H1 (cell line): ENCODE results near the gene TOMM7. TPM values are rescaled to one million over a fixed set of nuclear protein-coding genes. Genes with fewer than 3 reads are reported as not detected.

Experiments used
- CTCF ChIA-PET: fragments of 300-600 bp; sonication (Branson Sonifier 250); formaldehyde crosslinking; loops from one replicate; lab custom pipeline; 2021; ENCODE audit not compliant: partially characterized antibody; lab: Charles Lee
- POLR2A ChIA-PET: fragments of 300-600 bp; sonication (Branson Sonifier 250); formaldehyde crosslinking; loops from one replicate; lab custom pipeline; 2021; ENCODE audit warnings: inconsistent platforms; ENCODE audit not compliant: partially characterized antibody; lab: Charles Lee
- DNase-seq, 2 experiments: peaks; one replicate each; pipeline versions ENCODE4 v3.0.0 to v3.0.0-alpha.2; 2010 to 2022; ENCODE audit warnings: low spot score in 2 of 2, low read depth in 1 of 2, mixed read lengths in 1 of 2
- FAIRE-seq: peaks from 2 replicates; lab custom pipeline; 2011; peaks lifted over from hg19 to GRCh38; lab: Jason Lieb, UNC
- H2AFZ ChIP-seq: 2 replicates; pipeline ENCODE4 v1.8.1; 2012; ENCODE audit warnings: low read length, inconsistent platforms
- H2AK5ac ChIP-seq: 2 replicates; pipeline ENCODE4 v1.6.1; 2013; ENCODE audit warnings: low read depth, low read length
- H2BK120ac ChIP-seq: replicated peaks from 2 replicates; pipeline ENCODE3; 2013; ENCODE audit warnings: low read depth, low read length, inconsistent platforms
- H2BK12ac ChIP-seq: 2 replicates; pipeline ENCODE4 v1.6.1; 2013; ENCODE audit warnings: low read depth, low read length
- H2BK15ac ChIP-seq: 2 replicates; pipeline ENCODE4 v1.6.1; 2013; ENCODE audit warnings: low read length
- H2BK20ac ChIP-seq: 2 replicates; pipeline ENCODE4 v1.6.1; 2013; ENCODE audit warnings: low read length
- H2BK5ac ChIP-seq: 2 replicates; pipeline ENCODE4 v1.6.1; 2013; ENCODE audit warnings: low read depth, low read length
- H3K14ac ChIP-seq: 2 replicates; pipeline ENCODE4 v1.6.1; 2013; ENCODE audit warnings: inconsistent platforms; ENCODE audit not compliant: insufficient read length
- H3K18ac ChIP-seq: 2 replicates; pipeline ENCODE4 v1.6.1; 2013; ENCODE audit warnings: low read length; ENCODE audit errors: extremely low read depth
- H3K23ac ChIP-seq: 2 replicates; pipeline ENCODE4 v1.6.1; 2013; ENCODE audit warnings: inconsistent platforms; ENCODE audit not compliant: insufficient read length
- H3K23me2 ChIP-seq: 2 replicates; pipeline ENCODE4 v1.6.1; 2013; ENCODE audit warnings: low read depth, low read length
- H3K27ac ChIP-seq: 2 replicates; pipeline ENCODE4 v1.6.1; 2011; ENCODE audit warnings: low read depth, low read length, inconsistent platforms
- H3K27me3 ChIP-seq, 4 experiments: replicated peaks in 1 of 4; 1 replicate in 1 of 4; 2 replicates in 3 of 4; pipeline versions ENCODE4 v1.6.1 to v1.8.1; 2011 to 2013; ENCODE audit warnings: low read length in 3 of 4, mild to moderate bottlenecking in 3 of 4, inconsistent platforms in 2 of 4, mixed read lengths in 2 of 4, moderate library complexity in 1 of 4; ENCODE audit not compliant: control insufficient read depth in 3 of 4, insufficient read depth in 3 of 4; ENCODE audit errors: extremely low read depth in 1 of 4
- H3K36me3 ChIP-seq, 4 experiments: 2 replicates each; pipeline versions ENCODE4 v1.6.1 to v1.8.1; 2011 to 2013; ENCODE audit warnings: mild to moderate bottlenecking in 4 of 4, low read length in 3 of 4, moderate library complexity in 2 of 4, control low read depth in 1 of 4, inconsistent platforms in 1 of 4; ENCODE audit not compliant: insufficient read depth in 4 of 4, control insufficient read depth in 2 of 4
- H3K4ac ChIP-seq: replicated peaks from 2 replicates; pipeline ENCODE3; 2013; ENCODE audit warnings: low read length, low read depth, mixed read lengths, inconsistent platforms; ENCODE audit not compliant: insufficient read length
- H3K4me1 ChIP-seq, 4 experiments: replicated peaks in 1 of 4; 1 replicate in 1 of 4; 2 replicates in 3 of 4; pipeline versions ENCODE4 v1.6.1 to v1.8.1; 2011 to 2013; ENCODE audit warnings: low read length in 3 of 4, inconsistent platforms in 2 of 4, mixed read lengths in 1 of 4; ENCODE audit not compliant: insufficient read depth in 4 of 4, control insufficient read depth in 3 of 4
- H3K4me2 ChIP-seq, 2 experiments: 2 replicates each; pipeline versions ENCODE4 v1.6.1 to v1.8.1; 2011 to 2013; ENCODE audit warnings: low read depth in 2 of 2, low read length in 2 of 2, control low read depth in 1 of 2, inconsistent platforms in 1 of 2, mild to moderate bottlenecking in 1 of 2; ENCODE audit not compliant: insufficient read depth in 1 of 2
- H3K4me3 ChIP-seq, 4 experiments: fragments of 200-600, 300-600 bp in 1 of 4; sonication (generic), shearing (Covaris generic), sonication (Bioruptor Twin) in 1 of 4; 2 replicates each; pipeline versions ENCODE4 v1.5.1 to v1.8.1; 2011 to 2016; ENCODE audit warnings: low read length in 4 of 4, low read depth in 3 of 4, control low read depth in 2 of 4, inconsistent platforms in 2 of 4, mild to moderate bottlenecking in 2 of 4, mixed read lengths in 1 of 4, moderate library complexity in 1 of 4; ENCODE audit not compliant: insufficient read depth in 2 of 4; ENCODE audit errors: extremely low read depth in 1 of 4
- H3K56ac ChIP-seq: replicated peaks from 2 replicates; pipeline ENCODE3; 2013; ENCODE audit warnings: low read depth, mild to moderate bottlenecking, mixed read lengths, low read length, inconsistent platforms; ENCODE audit not compliant: insufficient read length
- H3K79me1 ChIP-seq: 2 replicates; pipeline ENCODE4 v1.6.1; 2013; ENCODE audit warnings: low read depth, low read length, control low read depth
- H3K79me2 ChIP-seq, 2 experiments: 2 replicates each; pipeline versions ENCODE4 v1.6.1 to v1.8.1; 2012 to 2013; ENCODE audit warnings: low read length in 2 of 2, mild to moderate bottlenecking in 2 of 2, inconsistent platforms in 1 of 2; ENCODE audit not compliant: insufficient read depth in 2 of 2, control insufficient read depth in 1 of 2
- H3K9ac ChIP-seq, 4 experiments: replicated peaks in 1 of 4; 1 replicate in 1 of 4; 2 replicates in 3 of 4; pipeline versions ENCODE4 v1.6.1 to v1.8.1; 2011 to 2013; ENCODE audit warnings: low read depth in 3 of 4, low read length in 3 of 4, control low read depth in 2 of 4, mild to moderate bottlenecking in 2 of 4, moderate library complexity in 2 of 4, inconsistent platforms in 1 of 4; ENCODE audit errors: extremely low read depth in 1 of 4
- H3K9me3 ChIP-seq, 2 experiments: 2 replicates each; pipeline versions ENCODE4 v1.6.1 to v1.8.1; 2012 to 2013; ENCODE audit warnings: mild to moderate bottlenecking in 2 of 2, moderate library complexity in 2 of 2, control low read depth in 1 of 2, inconsistent platforms in 1 of 2, low read depth in 1 of 2, low read length in 1 of 2, mixed read lengths in 1 of 2; ENCODE audit not compliant: insufficient read depth in 2 of 2
- H4K20me1 ChIP-seq, 2 experiments: replicated peaks in 1 of 2; 2 replicates each; pipeline versions ENCODE3 to v1.8.1; 2011 to 2013; ENCODE audit warnings: inconsistent platforms in 2 of 2, low read length in 2 of 2, mild to moderate bottlenecking in 1 of 2; ENCODE audit not compliant: insufficient read depth in 2 of 2, control insufficient read depth in 1 of 2
- H4K5ac ChIP-seq: 2 replicates; pipeline ENCODE4 v1.6.1; 2013; ENCODE audit warnings: low read length, low read depth, mixed read lengths, inconsistent platforms; ENCODE audit not compliant: insufficient read length
- H4K8ac ChIP-seq: 2 replicates; pipeline ENCODE4 v1.8.0; 2013; ENCODE audit warnings: mild to moderate bottlenecking, moderate library complexity, low read length, inconsistent platforms; ENCODE audit not compliant: insufficient read depth; ENCODE audit errors: extremely low read depth
- H4K91ac ChIP-seq: replicated peaks from 2 replicates; pipeline ENCODE3; 2013; ENCODE audit warnings: low read length, mixed read lengths, inconsistent platforms; ENCODE audit not compliant: insufficient read length
- CTBP2 ChIP-seq: IDR thresholded peaks from 2 replicates; pipeline ENCODE4 v1.7.0; 2011; ENCODE audit warnings: borderline replicate concordance, mild to moderate bottlenecking, moderate library complexity, mixed read lengths, low read length; ENCODE audit not compliant: insufficient read depth, insufficient read length
- POLR2A ChIP-seq, 2 experiments: IDR thresholded peaks; 1 replicate in 1 of 2; 2 replicates in 1 of 2; pipeline ENCODE4 v1.6.1; 2011; ENCODE audit warnings: low read depth in 2 of 2, low read length in 2 of 2, mild to moderate bottlenecking in 2 of 2; ENCODE audit errors: control extremely low read depth in 1 of 2
- POLR2AphosphoS5 ChIP-seq: IDR thresholded peaks from 2 replicates; pipeline ENCODE4 v1.6.1; 2011; ENCODE audit warnings: low read depth, low read length
- WGBS, 2 experiments: shearing (Covaris generic) in 1 of 2; methylation state at CpG; one replicate each; pipeline versions ENCODE4 v1.1.6 to v1.1.7; 2013 to 2015; ENCODE audit warnings: low lambda C conversion rate in 2 of 2, mixed read lengths in 2 of 2, inconsistent platforms in 1 of 2, low coverage in 1 of 2, missing lambda C conversion rate in 1 of 2; ENCODE audit not compliant: insufficient replicate concordance in 2 of 2, insufficient coverage in 1 of 2, insufficient read length in 1 of 2; ENCODE audit errors: extremely low coverage in 1 of 2, missing lambda C conversion rate in 1 of 2; 5-methylcytosine and 5-hydroxymethylcytosine counted together
- polyA plus RNA-seq, 7 experiments: library from polyadenylated mRNA; depleted of rRNA in 3 of 7; stranded (reverse) in 5 of 7; unstranded in 2 of 7; fragments of >200 nt in 5 of 7; fragments of 200-250 nt in 2 of 7; gene quantifications; 1 replicate in 5 of 7; 2 replicates in 1 of 7; 4 replicates in 1 of 7; pipeline versions ENCODE4 v1.2.1 to v1.2.3, GENCODE V29; 2011 to 2013; ENCODE audit warnings: missing spikeins in 2 of 7, mixed read lengths in 2 of 7
- total RNA-seq: library from RNA; stranded (reverse); fragmentation: NEBNext Ultra II Directional; extraction: Animal tissue kit (Norgen Biotek cat#: 25700); gene quantifications from 2 replicates; pipeline ENCODE4 v1.2.1, GENCODE V29; 2021

The TOMM7 gene
- total and polyA plus RNA-seq, 2 of the 8 experiments (the other 6 are each of a cell fraction or from before 2014, with no cell fraction given), result 389 to 508 TPM

DNA sequence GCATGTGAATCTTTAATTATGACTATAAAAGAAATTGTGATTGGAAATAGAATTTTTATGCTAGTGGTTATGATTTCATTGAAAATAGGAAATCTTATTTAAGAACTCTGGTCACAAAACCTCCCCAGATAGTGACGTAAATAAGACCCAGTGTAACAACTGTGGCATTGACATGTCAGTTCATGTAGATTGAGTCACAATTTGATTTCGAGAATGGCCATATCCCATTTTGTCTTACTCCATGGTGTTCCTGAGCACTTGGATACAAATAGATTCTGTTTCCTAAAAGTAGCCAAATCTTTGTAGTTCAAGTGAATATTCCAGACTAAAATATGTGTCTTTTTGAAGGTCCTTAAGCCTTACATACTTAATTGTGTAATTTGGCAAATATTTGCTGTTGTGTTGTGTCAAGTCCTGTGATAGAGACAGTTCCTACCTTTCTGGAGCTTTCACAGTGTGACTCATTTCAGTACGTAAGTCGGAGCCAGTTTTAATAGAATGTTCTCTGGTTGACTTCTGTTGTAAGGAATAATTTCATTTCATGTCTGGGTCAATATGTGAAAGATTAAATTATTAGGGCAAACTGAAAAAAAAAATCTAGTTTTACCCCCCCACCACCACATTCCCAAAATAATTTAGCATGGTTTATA lies 37.1 kb upstream of the TOMM7 start:
- H4K91ac ChIP-seq, result no peak overlapping the region
- no peak overlapping the region for H4K5ac ChIP-seq
- WGBS, 2 experiments, result 89% methylated on average over 4 of the region's 4 CpGs; no CpG with 5 or more reads in 1 of the 2 experiments
- H2BK20ac ChIP-seq, result no peak overlapping the region
- H3K23ac ChIP-seq, result no peak overlapping the region
- H2BK12ac ChIP-seq, result no peak overlapping the region
- H2AK5ac ChIP-seq, result no peak overlapping the region
- no peak overlapping the region for H3K18ac ChIP-seq
- DNase-seq (no peak), FAIRE-seq (no peak)
- H3K9ac ChIP-seq, result 0 out of 7 replicates have a peak overlapping the region, but pooled peaks of 1 of the 4 experiments have one; percentile 6
- H3K9me3 ChIP-seq, result no peaks in the 10 kb centered on the region
- H3K23me2 ChIP-seq, result peaks cover 3% of the 10 kb centered on the region; the same call in 1 of the 2 replicates
- no peak overlapping the region for H3K56ac ChIP-seq
- POLR2A ChIA-PET, result interaction anchor here (0.7 to 11.8 kb wide), 19 partner anchors 8 to 300 kb away, joined by 3 to 125 read pairs (median 5); partner anchors contain the start of gene TOMM7
- peaks cover 2 to 70% (median 27%) of the 10 kb centered on the region in 4 experiments; a peak in 7 of 8 replicates for H3K36me3 ChIP-seq
- no peak overlapping the region for H3K27ac ChIP-seq
- H3K14ac ChIP-seq, result no peak overlapping the region
- H3K79me1 ChIP-seq, result 0 out of 2 replicates have a peak, but pooled peaks cover 2% of the 10 kb centered on the region
- H3K4me1 ChIP-seq, result peaks cover 0 to 18% (median 6%) of the 10 kb centered on the region in 4 experiments; a peak in 6 of 7 replicates
- no peak overlapping the region for H2BK15ac ChIP-seq
- H3K4me2 ChIP-seq, result no peak overlapping the region
- H3K4ac ChIP-seq, result no peak overlapping the region
- H4K8ac ChIP-seq, result no peak overlapping the region
- no peak overlapping the region for H3K4me3 ChIP-seq
- H2BK5ac ChIP-seq, result no peak overlapping the region
- peaks cover 0 to 7% of the 10 kb centered on the region in 2 experiments; a peak in 2 of 4 replicates for H3K79me2 ChIP-seq
- peak; percentile 50; the same call in 1 of the 2 replicates for TF ChIP-seq POLR2AphosphoS5
- no peak for TF ChIP-seq CTBP2
- TF ChIP-seq POLR2A (IDR thresholded peaks at IDR 0.05; ENCODE audit: control extremely low read depth in 1 of 2, low read depth in 2 of 2, low read length in 2 of 2), result peak in 1 of 2 experiments; percentile 32; a peak in 1 of 3 replicates
- no peak overlapping the region for H2AFZ ChIP-seq
- no peaks in the 10 kb centered on the region for H4K20me1 ChIP-seq
- CTCF ChIA-PET, result interaction anchor here (0.7 to 3.8 kb wide), 41 partner anchors 10 to 302 kb away, joined by 3 to 28 read pairs (median 4); partner anchors contain the start of gene IL6
- H2BK120ac ChIP-seq, result no peak overlapping the region
- H3K27me3 ChIP-seq, result no peaks in the 10 kb centered on the region
